ENCODE measurements around the gene CRYGA.
"Not testable (repeated sequence)": the region's sequence is repeated elsewhere in the genome, so short reads cannot be mapped to it uniquely, and the experiment has no call there.

The CRYGA gene

DNA sequence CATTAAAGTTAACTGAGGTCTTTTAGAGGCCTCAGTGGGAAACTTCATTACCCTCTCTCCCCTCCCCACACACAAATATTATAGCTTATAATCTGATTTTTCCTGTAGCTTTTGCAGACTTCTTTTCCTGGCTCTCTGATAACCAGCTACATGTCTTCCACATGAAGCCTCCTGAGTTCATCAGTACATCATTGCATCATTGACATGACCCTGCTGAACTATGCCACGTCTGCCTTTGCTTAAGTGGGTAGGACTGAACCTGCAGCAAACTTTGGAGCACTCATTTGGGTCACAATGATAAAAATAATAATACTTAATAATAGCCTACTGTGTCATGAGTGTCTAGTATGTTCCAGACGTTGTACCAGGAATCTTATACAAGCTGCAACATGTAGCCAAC, 7.0 kb downstream of the CRYGA start:
- DNase-seq, result no peak

DNA sequence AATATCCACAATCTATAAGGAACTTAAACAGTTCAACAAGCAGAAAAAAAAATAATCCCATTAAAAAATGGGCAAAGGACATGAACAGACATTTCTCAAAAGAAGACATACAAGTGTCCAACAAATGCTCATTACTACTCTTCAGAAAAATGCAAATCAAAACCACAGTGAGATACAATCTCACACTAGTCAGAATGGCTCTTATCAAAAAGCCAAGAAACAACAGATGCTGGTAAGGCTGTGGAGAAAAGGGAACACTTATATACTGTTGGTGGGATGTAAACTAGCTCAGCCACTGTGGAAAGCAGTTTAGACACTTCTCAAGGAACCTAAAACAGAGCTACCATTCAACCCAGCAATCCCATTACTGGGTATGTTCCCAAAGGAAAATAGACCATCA, 10.2 kb downstream of the CRYGA start:
- DNase-seq, result no peak

DNA sequence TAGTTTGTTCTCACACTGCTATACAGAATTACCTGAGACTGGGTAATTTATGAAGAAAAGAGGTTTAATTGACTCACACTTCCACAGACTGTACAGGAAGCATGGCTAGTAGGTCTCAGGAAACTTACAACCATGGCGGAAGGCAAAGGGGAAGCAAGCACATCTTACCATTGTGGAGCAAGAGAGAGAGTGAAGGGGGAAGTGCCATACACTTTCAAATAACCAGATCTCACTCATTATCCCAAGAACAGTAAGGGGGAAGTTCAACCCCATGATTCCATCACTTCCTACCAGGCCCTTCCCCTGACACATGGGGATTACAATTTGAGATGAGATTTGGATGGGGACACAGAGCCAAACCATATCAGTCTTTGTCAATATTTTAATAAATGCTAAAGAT, 12.4 kb downstream of the CRYGA start:
- DNase-seq, result no peak

DNA sequence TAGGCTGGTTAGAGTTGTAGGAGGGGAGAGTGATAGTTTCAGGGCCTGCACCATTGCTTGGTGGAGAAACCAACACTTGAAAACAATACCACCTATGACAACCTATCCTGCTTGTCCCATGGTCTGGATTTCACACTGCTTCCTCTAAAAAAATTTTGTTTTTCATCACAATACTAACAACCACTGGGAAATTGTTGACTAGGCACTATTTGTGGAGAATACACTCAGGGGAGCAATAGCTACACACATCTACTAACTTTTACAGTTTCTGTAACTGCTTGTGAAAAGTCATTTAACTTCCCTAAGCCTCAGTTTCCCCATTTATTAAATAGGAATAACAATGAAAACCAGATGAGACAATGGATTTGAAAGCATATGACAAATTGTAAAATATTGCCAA, 13.3 kb downstream of the CRYGA start:
- no peak for DNase-seq

DNA sequence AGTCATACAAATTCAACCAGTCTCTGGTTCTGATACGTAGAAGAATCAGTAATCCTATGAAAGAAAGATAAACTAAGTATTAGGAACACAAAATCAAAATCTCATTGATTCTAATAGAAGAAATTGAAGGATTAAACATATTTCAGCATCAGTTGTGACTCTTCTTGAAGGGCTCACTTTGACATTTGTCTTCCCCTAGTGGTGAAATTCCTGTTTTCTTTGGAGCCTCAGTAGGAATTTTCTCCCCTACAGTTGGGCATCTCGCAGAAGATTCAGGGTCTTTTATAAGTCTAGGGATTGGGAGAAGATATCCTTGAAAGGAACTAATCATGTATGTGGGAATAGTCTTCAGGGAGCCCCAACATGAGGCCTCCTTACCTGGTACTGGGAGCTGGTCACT, 14.6 kb downstream of the CRYGA start:
- no peak for DNase-seq

DNA sequence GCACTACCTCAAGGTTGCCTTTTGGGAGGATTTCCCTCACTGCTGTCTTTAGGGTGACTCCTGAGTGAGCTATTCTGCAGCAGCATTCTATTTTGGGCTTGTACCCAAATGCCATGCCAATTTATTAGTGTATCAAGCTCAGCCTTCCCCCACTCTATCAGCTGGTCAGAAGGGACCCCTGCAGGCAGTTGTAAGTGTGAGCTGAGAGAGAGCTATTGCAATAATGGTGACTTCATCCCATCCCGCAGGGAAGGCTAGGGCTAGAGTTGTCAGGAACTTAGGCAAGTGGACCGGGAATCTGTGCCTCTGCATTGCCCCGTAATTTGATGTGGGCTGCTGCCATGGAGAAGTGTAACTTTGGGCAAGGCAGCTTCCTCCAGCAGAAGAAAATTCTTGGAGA, 15.6 kb downstream of the CRYGA start:
- DNase-seq, result no peak

DNA sequence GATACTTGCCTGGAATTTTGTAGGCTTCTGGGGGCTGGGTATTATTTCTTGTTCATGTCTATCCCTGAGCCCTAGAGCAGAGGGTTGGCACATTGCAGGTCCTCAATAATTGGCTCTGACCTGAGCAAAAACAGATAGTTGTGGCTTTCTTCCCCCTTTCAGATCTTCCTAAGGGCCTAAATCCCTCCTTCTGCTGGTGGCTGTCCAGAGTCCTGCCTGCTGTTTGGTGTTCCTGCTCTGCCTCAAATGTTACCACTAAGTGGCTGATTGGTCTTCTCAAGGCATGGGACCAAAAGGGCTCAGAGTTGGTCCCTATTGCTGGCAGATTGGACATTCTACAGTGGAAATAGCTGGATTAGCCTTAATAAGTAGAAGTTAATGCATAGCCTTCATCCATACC, 16.4 kb downstream of the CRYGA start:
- no peak for DNase-seq

DNA sequence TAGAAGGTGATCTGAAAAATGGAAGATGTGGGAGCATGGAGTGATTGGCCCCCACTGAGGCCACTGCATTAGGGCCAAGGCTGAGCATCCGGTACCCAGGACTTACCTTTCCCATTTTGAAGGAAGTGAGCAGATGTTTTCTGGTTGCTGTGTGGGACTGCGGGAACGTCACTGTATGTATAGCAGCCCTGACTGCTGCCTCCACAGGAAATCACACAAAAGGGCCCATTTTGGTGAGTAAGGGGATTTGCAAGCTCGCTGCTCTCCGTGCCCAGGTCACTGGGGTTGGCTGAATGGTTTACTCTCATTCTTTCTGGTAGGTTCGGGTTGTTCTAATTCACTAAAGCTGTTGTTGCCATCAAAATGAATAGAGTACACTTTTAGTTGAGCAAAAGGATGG, 17.4 kb downstream of the CRYGA start, which contains the start of gene CRYGB:
TSS of gene CRYGB (minus strand) at position 153 of the 400 bp plus-strand sequence. CDS start at position 115, 38 bp downstream.
- no peak for DNase-seq

DNA sequence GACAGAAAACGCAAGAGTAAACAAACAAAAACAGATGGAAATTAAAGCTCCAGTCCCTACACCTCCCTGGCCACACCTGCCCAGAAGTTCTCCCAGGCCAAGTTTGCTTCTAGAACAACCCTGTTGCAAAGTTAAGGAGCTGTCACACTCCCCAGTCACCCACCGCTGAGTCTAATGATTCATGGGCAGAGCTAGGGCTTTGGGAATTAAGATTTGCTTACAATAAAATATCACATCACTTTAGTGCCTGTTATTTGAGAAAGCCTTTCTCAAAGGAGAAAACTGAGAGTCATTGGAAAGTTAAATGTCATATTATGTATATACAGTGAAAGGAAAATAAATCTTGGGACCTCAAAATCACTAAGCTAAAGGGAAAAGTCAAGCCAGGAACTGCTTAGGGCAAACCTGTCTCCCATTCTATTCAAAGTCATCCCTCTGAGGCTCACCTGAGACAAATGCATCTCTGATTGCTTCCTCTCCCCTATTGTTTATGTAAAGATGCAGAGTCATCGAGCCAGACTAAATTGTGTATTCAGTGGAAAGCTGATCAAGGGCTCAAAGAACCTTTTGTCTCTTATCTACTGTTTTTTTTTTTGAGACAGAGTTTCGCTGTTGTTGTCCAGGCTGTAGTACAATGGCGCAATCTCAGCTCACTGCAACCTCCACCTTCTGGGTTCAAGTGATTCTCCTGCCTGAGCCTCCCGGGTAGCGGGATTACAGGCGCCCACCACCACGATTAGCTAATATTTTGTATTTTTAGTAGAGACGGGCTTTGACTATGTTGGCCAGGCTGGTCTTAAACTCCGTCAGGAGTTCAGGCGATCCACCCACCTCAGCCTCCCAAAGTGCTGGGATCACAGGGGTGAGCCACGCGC, 20.2 kb downstream of the CRYGA start:
- DNase-seq, result peak; percentile 37

DNA sequence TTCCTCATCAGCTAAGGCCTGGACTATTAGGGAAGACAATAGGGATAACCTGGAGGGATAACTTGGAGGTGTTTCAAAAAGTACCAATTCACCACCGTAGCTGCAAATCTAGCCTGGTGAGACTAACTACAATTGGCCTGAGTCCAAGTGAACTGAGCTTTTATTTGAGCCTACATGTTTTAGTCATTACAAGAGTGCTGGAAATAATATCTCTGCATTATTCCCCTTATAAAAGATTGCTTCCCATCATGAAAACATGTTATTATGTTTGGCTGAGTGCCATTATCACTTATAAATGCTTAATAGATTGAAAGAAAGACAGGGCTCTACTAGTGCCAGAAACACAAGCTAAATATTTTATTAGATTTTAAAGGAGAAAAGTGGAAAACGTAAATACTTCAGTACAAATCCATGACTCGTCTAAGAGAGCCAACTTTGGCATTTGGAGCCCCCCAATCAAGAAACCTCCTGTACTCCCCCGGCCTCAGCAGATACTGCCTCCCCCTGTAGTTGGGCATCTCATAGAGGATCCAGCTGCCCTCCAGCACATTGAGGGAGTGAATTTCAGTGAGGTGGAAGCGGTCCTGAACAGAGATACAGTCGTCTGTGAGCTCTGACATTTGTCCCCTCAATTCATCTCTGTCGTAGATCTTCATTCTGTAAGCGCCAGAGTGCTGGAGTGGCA, 21.0 kb downstream of the CRYGA start:
- DNase-seq, result peak; percentile 43

DNA sequence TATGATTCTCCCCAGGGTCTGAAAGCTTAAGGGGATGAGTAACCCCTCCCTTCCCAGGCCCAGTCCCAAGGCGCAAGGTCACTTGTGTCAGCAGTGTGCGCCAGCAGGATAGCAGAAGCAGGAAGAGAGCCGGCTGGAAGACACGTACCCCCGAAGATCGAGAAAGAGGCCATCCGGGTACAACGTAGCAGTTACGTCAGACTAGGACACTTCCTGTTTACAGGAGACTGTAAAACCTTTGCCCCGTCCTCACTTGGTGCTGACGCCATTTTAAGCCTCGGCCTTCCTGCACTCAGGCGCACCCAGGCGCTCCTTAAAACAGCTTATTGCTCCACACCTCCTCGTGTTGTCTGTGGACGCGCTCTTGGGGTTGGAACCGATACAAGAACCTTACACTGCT, 23.9 kb downstream of the CRYGA start:
- DNase-seq, result no peak

DNA sequence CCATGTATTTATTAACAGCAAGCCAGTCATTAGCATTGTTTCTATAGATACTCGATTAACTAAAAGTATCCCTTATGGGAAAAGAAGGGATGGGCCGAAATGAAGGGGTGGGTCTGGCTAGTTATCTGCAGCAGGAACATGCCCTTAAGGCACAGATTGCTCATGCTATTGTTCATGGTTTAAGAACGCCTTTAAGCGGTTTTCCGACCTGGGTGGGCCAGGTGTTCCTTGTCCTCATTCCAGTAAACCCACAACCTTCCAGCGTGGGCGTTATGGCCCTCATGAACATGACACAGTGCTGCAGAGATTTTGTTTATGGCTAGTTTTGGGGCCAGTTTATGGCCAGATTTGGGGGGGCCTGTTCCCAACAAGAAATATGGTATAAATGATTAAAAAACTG, 25.1 kb downstream of the CRYGA start:
- DNase-seq, result not testable (repeated sequence)

DNA sequence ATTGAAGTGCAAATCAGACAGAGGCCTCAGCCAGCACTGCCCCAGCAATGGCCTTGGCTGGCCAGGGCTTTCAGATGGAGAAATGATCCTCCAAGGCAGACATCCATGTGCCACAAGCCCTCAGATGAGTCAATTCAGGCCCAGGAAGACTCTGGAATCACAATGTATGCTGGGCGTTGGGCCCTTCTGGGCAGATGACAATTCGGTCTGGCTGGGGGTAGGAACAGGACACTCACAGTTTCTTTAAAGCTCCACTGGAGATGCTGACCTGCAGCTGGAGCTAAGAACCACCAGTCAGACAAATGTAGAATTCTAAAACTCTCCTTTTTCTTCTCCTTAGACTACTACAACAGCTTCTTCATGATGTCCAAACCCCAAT, 26.7 kb downstream of the CRYGA start:
- DNase-seq, result no peak

DNA sequence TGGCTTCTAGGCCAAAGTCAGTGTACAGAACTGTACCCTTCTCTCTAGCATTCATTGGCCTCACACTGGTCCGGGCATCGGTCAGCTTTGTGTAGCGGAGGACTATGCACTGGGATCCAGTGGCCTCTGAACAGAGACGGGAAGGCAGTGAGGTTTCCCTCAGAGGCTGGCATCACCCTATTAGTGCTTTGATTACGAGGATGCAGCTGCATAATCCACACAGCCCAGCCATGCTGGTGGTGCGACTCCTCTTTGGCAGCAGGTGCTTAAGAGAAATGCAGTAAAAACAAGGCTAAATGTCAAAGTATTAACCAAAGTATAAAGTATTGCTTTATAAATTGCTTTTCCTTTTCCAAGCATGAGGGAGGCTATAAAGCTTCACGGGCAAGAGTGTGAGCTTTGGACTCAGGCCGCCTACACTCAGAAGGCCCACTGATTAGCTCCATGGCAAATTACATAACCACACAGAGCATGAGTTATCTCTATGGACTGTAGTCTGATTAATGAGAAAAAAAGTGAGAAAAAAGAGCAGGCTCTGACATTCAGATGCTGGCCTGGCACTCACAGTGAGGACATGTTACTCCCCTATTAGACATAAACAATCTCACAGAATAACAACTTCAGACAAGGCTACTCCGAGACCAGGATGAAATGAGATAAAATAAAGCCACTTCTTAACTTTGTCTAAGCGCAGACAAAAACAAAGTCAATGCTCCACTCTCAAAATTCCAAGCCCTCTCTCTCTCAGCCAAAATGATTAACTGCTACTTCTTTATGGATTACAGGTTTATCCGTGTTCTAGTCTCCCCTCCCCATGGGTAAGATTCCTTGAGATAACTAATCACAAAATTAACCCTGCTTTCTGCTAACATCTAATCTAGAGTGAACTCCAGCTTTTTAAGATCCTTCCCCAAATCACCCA, 27.3 kb downstream of the CRYGA start:
- DNase-seq, result no peak

DNA sequence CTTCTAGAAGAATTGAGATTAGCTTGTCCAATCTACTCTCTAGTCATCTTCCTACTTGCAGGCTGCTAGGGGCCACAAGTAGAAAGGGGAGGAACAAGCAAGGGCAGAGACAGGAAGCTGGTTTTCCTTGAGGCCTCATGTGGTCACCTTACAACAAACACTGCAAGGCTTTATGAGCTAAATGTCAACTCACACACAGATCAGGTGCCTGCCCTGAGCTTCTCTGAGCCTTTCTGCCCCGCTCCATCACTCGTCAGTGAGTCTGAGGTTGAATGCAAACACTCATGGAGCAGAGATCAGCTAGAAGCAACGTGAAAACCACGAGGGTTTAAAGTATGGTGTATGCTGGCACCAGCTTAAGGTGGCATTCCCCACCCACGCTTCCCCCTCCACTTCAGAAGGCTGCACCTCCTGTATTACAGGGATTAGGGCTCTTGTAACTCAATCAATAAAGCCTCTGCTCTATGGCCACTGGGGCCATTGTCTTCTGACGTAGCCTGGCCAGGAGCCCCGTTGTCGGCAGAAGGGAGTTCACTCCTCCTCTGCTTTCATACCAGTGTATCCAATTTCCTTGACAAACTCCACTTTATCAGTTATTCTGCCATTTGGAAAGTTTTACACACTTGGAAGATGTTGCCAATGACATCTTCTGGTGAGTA, 28.3 kb downstream of the CRYGA start:
- DNase-seq, result peak; percentile 26

DNA sequence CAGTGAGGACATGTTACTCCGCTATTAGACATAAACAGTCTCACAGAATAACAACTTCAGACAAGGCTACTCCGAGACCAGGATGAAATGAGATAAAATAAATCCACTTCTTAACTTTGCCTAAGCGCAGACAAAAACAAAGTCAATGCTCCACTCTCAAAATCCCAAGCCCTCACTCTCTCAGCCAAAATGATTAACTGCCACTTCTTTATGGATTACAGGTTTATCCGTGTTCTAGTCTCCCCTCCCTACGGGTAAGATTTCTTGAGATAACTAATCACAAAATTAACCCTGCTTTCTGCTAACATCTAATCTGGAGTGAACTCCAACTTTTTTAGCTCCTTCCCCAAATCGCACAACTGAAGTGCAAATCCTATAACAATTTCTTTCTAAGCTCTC, 32.7 kb downstream of the CRYGA start:
- no peak for DNase-seq

DNA sequence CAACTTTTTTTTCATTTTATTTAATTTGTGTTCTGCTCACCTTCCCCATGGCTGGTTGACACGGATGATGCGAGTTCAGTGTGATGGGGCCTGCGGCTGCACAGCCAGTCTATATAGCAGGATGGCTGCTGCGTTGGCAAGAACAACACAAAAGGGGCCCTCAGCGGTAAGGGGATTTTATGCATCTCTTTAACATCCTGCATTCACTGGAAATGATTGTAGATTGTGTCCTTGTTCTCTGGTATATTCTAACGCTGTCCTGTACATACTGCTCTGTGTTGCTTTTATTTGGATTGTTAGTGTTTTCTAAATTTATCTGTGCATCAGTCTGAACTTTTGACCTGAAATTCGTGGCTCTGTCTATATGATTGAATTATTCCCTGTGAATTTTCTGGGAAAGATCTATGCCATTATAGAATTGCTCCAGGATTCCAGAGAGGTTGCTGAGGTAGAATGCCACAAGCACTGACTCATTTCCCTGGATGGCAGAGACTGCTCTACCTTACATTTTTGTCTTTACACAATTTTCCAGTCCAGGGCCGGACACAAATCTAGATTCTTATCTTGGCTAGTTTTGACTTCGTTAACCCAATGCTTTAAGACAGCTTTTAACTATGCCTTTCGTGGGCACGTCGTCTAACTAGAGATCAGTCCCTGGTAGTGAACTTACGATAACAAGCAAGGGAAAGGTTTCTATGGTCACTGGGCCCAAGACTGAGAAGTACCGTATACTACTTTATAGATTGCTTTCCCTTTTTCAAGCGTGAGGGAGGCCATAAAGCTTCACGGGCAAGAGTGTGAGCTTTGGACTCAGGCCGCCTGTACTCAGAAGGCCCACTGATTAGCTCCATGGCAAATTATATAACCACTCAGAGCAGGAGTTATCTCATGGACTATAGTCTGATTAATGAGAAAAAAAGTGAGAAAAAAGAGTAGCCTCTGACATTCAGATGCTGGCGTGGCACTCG, 33.4 kb downstream of the CRYGA start, which contains the start of gene CRYGC:
TSS of gene CRYGC (minus strand) at position 85 of the 968 bp plus-strand sequence. CDS start at position 49, 36 bp downstream.
- DNase-seq, result no peak

DNA sequence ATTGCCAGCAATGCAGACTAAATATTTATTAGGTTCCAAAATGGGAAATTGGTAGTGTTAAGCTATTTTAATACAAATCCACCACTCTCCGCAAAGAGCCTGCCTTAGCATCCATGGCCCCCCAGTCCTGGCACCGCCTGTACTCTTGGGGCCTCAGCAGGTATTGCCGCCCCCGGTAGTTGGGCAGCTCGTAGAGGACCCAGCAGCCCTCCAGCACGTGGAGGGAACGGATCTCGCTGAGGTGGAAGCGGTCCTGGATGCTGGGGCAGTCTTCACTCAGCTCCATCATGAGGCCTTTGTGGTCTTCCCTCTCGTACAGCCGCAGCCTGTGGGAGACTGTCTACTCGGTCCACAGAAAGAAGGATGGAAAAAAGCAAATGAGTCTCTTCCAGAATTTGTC, 35.3 kb downstream of the CRYGA start:
- DNase-seq, result no peak

DNA sequence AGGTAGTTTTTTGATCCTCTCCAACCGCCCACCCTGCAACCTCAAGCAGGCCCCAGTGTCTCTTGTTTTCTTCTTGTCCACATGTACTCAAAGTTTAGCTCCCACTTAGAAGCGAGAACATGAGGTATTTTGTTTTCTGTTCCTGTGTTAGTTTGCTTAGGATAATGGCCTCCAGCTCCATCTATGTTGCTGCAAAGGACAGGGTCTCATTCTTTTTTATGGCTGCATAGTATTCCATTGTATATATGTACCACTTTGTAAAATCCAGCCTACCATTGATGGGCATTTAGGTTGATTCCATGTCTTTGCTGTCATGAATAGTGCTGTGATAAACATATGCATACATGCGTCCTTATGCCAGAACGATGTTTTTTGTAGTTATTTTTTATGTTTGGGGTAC, 36.3 kb downstream of the CRYGA start:
- DNase-seq, result no peak

DNA sequence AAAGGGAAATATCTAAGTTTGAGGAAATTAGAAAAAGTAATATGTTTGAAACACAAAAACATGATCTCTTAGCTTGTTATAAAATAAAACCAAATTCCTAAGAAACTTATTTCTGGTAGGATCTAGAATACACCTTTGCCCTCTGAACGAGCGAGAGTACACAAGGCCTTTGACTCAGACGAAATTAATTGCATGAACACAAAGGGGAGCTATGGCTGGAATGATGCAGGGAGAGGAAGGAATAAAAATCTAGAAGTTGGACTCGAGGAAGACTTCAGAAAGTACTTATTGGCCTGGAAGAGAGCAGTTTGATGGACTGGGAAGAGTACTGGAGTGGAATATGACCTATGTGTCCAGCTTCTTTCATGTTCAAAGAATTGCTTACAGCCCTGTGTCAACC, 38.1 kb downstream of the CRYGA start:
- DNase-seq, result no peak

DNA sequence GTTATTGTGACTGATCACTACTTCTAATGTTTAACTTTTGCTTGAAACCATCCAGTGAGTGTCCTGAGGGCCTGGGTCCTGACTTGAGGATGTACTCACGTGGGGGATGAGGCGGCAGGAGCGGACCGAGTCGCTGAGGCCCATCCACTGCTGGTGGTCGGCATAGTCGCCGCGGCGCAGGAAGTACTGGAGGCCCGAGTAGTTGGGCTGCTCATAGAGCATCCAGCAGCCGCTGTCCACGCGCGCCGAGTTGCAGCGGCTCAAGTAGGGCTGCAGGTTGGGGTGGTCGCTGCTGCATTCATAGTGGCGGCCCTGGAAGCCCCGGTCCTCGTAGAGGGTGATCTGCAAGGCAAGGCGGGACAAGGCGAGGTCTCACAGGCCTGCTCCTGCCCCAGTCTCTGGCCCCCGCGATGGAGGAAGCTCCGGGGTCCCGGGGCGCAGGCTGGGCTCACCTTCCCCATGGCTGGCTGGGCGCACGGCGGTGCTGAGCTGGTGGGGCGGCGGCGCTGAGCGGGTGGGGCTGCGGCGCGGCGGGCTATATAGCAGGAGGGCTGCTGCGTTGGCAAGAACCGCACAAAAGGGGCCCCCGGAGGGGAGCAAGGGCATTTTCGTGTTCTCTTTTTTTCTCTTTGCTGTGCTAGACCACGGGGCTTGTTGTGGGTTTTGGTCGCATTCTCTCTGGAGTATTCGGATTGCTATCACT, 39.2 kb downstream of the CRYGA start, which contains the start of gene CRYGD:
TSS of gene CRYGD (minus strand) at position 512 of the 703 bp plus-strand sequence. CDS start at position 461, 51 bp downstream.
- DNase-seq, result not testable (repeated sequence)

Data from NCI-H510A treated with DMSO at 0.1 percent for 48 hours (cell line).